ENCODE results near the gene POLE.

GRCh38 chr12:132587781-132588180, 99.4 kb downstream of the POLE start:
- no peak for TF ChIP-seq POLR2AphosphoS5 (IDR thresholded peaks at IDR 0.05; ENCODE audit: insufficient read depth in 1 of 2, low read depth in 1 of 2)
- no peak for TF ChIP-seq CTCF (IDR thresholded peaks at IDR 0.05)

Measured in vagina (tissue), 2 donors.